ENCODE measurements around the gene FOXO3. TPM values are rescaled to one million over a fixed set of nuclear protein-coding genes. Genes with fewer than 3 reads are reported as not detected.

Gene FOXO3
- total and polyA plus RNA-seq, 2 of the 13 experiments (the other 11 are each of a cell fraction or from before 2014, with no cell fraction given): 16.0 to 22.5 TPM

DNA sequence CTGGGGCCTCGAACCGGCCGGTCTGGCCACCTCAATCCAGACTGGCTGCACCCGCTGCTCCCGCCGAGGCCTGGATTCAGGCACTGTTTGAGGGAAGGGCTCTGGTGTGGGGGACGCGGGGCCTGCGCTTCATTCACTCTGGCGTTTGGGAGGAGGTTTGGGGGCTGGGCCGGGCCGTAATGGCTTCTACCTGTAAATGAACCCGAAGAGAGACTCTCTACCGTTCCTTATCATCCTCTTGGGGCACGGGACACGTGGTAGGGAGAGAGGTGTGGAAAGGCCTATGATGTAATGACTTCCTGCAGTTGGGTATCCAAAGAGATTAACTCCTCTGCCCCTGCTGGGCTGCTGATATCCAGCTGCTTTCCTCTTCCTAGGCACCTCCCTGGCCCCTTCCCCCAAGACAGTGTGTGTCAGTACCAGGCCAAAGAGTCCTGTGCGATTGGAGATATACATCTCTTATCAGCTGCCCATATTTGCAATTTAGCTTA lies 1.8 kb downstream of the FOXO3 start (continued):
- TF ChIP-seq, protein P1, sequence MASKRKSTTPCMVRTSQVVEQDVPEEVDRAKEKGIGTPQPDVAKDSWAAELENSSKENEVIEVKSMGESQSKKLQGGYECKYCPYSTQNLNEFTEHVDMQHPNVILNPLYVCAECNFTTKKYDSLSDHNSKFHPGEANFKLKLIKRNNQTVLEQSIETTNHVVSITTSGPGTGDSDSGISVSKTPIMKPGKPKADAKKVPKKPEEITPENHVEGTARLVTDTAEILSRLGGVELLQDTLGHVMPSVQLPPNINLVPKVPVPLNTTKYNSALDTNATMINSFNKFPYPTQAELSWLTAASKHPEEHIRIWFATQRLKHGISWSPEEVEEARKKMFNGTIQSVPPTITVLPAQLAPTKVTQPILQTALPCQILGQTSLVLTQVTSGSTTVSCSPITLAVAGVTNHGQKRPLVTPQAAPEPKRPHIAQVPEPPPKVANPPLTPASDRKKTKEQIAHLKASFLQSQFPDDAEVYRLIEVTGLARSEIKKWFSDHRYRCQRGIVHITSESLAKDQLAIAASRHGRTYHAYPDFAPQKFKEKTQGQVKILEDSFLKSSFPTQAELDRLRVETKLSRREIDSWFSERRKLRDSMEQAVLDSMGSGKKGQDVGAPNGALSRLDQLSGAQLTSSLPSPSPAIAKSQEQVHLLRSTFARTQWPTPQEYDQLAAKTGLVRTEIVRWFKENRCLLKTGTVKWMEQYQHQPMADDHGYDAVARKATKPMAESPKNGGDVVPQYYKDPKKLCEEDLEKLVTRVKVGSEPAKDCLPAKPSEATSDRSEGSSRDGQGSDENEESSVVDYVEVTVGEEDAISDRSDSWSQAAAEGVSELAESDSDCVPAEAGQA (IDR thresholded peaks at IDR 0.05; ENCODE audit: low read depth): no peak
- TF ChIP-seq, protein P1 (CRISPR knock-in tag; IDR thresholded peaks at IDR 0.05; ENCODE audit: borderline replicate concordance): no peak
- peak; percentile 68 for TF ChIP-seq ZNF777 (CRISPR knock-in tag; IDR thresholded peaks at IDR 0.05)
- no peak for TF ChIP-seq NBN (conservative IDR thresholded peaks at IDR 0.05)
- TF ChIP-seq ZC3H13 (CRISPR knock-in tag; IDR thresholded peaks at IDR 0.05): 0 out of 2 replicates have a peak, but pooled peaks have one; percentile 2
- TF ChIP-seq, protein P2, sequence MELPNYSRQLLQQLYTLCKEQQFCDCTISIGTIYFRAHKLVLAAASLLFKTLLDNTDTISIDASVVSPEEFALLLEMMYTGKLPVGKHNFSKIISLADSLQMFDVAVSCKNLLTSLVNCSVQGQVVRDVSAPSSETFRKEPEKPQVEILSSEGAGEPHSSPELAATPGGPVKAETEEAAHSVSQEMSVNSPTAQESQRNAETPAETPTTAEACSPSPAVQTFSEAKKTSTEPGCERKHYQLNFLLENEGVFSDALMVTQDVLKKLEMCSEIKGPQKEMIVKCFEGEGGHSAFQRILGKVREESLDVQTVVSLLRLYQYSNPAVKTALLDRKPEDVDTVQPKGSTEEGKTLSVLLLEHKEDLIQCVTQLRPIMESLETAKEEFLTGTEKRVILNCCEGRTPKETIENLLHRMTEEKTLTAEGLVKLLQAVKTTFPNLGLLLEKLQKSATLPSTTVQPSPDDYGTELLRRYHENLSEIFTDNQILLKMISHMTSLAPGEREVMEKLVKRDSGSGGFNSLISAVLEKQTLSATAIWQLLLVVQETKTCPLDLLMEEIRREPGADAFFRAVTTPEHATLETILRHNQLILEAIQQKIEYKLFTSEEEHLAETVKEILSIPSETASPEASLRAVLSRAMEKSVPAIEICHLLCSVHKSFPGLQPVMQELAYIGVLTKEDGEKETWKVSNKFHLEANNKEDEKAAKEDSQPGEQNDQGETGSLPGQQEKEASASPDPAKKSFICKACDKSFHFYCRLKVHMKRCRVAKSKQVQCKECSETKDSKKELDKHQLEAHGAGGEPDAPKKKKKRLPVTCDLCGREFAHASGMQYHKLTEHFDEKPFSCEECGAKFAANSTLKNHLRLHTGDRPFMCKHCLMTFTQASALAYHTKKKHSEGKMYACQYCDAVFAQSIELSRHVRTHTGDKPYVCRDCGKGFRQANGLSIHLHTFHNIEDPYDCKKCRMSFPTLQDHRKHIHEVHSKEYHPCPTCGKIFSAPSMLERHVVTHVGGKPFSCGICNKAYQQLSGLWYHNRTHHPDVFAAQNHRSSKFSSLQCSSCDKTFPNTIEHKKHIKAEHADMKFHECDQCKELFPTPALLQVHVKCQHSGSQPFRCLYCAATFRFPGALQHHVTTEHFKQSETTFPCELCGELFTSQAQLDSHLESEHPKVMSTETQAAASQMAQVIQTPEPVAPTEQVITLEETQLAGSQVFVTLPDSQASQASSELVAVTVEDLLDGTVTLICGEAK (IDR thresholded peaks at IDR 0.05): no peak
- TF ChIP-seq, protein P2 (CRISPR knock-in tag; IDR thresholded peaks at IDR 0.05): no peak; the same call in 1 of the 2 replicates
- TF ChIP-seq, protein P3, sequence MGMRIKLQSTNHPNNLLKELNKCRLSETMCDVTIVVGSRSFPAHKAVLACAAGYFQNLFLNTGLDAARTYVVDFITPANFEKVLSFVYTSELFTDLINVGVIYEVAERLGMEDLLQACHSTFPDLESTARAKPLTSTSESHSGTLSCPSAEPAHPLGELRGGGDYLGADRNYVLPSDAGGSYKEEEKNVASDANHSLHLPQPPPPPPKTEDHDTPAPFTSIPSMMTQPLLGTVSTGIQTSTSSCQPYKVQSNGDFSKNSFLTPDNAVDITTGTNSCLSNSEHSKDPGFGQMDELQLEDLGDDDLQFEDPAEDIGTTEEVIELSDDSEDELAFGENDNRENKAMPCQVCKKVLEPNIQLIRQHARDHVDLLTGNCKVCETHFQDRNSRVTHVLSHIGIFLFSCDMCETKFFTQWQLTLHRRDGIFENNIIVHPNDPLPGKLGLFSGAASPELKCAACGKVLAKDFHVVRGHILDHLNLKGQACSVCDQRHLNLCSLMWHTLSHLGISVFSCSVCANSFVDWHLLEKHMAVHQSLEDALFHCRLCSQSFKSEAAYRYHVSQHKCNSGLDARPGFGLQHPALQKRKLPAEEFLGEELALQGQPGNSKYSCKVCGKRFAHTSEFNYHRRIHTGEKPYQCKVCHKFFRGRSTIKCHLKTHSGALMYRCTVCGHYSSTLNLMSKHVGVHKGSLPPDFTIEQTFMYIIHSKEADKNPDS (CRISPR knock-in tag; IDR thresholded peaks at IDR 0.05): no peak
- TF ChIP-seq ZNF713 (CRISPR knock-in tag; IDR thresholded peaks at IDR 0.05): no peak
- no peak for TF ChIP-seq NONO (IDR thresholded peaks at IDR 0.05)
- TF ChIP-seq NONO (CRISPR knock-in tag; conservative IDR thresholded peaks at IDR 0.05): no peak
- TF ChIP-seq ZNF891 (CRISPR knock-in tag; IDR thresholded peaks at IDR 0.05): peak; percentile 45; the same call in 1 of the 2 replicates
- TF ChIP-seq ZNF260 (CRISPR knock-in tag; IDR thresholded peaks at IDR 0.05; ENCODE audit: borderline replicate concordance, low read depth): no peak
- peak; percentile 91 for TF ChIP-seq ZNF652 (CRISPR knock-in tag; IDR thresholded peaks at IDR 0.05; ENCODE audit: borderline replicate concordance, low read depth)
